Sigmoid colon (tissue), 4 donors: ENCODE results near the gene COL4A2.

Experiments used
- CTCF ChIP-seq, 4 experiments: fragments of 450-650 bp in 3 of 4; fragments of 200-600 bp in 1 of 4; IDR thresholded peaks; one replicate each; pipeline ENCODE4 v1.5.1; 2016 to 2019; ENCODE audit warnings: antibody characterized with exemption in 4 of 4, mild to moderate bottlenecking in 3 of 4, moderate library complexity in 2 of 4
- POLR2A ChIP-seq, 2 donors: fragments of 450-650 bp; IDR thresholded peaks; one replicate each; pipeline ENCODE4 v1.6.1; 2016; ENCODE audit warnings: antibody characterized with exemption in 2 of 2, mild to moderate bottlenecking in 2 of 2, moderate library complexity in 2 of 2
- POLR2AphosphoS5 ChIP-seq, 4 donors: sonication (generic); formaldehyde crosslinking; IDR thresholded peaks; one replicate each; pipeline ENCODE4 v1.6.1; 2017; ENCODE audit warnings: antibody characterized with exemption in 4 of 4

DNA sequence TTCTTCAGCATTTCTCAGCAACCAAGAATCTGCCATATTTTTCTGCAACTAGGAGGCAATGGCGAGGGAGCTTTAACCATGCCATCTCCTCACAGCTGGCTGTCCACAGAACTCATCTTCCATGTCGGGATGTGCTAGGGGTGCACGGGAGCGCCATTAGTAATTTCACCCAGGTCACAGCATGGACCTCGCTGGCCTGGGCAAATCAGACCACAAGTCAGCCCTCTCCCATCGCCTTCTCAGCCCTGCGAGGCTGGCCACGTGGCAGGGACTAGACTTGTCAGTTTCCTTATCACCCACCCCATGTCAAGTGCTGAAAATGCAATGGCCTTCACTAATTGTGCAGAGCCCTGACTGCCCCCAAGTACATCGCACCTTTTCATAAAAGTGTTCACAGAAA is 15.8 kb upstream of the COL4A2 start:
- TF ChIP-seq CTCF (IDR thresholded peaks at IDR 0.05), result no peak
- TF ChIP-seq POLR2A (IDR thresholded peaks at IDR 0.05), result no peak
- TF ChIP-seq POLR2AphosphoS5 (IDR thresholded peaks at IDR 0.05), result no peak
